ENCODE results near the gene AP1S1. TPM values are rescaled to one million over a fixed set of nuclear protein-coding genes. Genes with fewer than 3 reads are reported as not detected.
A peak's percentile ranks its signal among the peaks of the same experiment; 100 is the strongest.
"Not testable (repeated sequence)": the region's sequence is repeated elsewhere in the genome, so short reads cannot be mapped to it uniquely, and the experiment has no call there.

Gene AP1S1
- total RNA-seq, result 30.4 TPM
- long read RNA-seq, transcript AP1S1-201 (5 exons, 1,303 nt), result major isoform, 17 of 20 reads
- long read RNA-seq, partial matches to known transcripts, result 3 of 20 reads
- long read RNA-seq, other reads (novel, unspliced or antisense), result 0 of 20 reads

DNA sequence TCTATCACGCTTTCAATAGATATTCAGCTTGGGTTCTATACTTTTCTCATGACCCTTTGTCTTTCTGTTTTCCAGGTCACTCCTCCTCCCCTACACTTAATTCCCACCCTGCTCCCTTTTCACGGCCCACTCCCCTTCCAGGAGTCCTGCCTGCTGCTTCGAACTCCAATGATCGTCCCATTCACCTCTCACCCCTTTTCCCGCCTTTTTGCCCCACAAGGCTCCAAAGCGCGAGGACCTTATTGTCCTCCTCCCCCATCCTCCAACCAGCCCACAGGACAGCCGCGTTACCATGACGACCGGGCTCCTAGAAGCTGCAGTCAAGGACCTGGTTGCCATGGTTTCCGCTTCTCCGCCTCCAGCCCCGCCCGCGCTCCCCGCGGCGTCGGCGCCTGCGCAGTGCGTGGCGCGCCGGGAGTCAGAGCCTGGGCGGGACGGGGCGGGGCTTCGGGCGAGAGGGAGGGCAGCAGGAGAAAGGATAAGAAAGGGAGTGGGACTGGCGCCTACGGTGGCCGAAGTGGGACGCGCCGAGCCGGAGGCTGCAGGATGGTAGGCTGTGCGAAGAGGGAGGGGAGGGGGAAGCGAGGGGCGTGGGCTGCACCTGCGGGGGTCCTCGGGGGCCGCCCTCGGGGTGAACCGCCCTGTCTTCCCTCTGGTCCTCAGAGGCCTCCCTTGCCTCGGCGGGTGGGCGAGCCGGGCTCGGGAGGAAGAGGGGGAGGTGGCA, at the start of gene AP1S1:
Gene AP1S1, plus strand, starts transcription at position 508 of the 724 bp plus-strand sequence. Its CDS starts 39 bp downstream, at position 547.
- peak; percentile 95 for DNase-seq (ENCODE audit: low spot score)

DNA sequence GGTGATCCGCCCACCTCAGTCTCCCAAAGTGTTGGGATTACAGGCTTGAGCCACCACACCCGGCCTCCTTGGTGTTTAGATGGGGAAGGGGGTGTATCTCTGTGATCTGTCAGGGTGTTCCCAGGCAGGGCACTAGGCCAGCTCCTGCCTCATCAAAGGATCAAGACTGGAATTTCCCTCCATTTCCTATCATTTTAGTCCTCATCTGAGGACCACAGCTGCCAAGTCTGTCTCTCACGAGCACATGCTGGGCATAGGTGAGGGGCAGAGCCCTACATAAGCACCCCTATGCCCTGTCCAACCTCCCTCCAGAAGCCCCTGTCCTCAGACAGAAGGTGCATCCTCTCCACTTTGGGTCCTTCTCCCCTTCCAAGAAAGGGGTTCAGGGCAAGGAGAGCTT, 49.5 kb upstream of the AP1S1 start:
- no peak for DNase-seq (ENCODE audit: low spot score)

- not testable (repeated sequence) for DNase-seq (ENCODE audit: low spot score)
These were observed 49.0 kb upstream of the AP1S1 start for GRCh38 chr7:101105248-101105647.

DNA sequence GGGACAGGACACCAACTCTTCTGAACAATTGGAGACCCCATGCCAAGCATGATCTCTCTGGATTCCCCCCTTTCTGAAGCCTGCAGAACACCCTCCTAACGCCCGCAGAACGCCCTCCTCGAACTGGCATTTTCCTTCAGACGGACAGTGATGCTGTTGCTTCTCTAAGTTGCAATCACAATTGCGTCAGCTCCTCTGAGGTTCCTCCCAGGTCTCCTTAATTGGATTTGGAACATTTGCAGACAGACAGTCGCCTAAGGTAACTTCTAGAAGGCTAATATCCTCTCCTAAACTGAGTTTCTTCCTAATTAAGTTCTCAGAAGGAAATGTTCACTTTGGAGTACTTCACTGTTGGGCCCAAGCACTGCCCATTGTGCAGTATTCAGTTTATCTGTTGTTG, 47.9 kb upstream of the AP1S1 start:
- DNase-seq (ENCODE audit: low spot score), result no peak

DNA sequence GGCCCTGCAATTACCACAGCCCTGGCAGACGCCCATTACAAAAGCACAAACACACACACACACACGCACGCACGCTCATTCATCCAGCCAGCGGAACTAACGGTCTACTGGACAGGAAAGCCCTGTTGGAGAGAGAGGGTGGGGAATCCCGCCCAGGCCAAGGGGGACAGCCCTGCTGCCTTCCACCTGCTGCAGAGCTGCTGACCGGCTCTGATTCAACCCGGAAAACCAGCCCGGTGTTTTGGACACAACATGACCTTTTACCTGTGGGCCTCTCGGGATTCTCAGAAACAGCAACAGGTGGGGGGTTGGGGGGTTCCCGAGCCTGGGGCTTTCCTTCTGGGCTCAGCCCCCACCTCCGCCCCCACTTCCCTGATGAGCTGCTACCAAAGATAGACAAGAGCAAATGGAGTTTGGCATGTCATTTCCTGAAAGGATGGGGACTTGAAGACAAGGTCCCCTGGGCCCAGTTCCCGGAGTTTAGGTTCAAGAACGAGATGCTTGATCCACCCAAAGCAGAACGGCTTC, 45.9 kb upstream of the AP1S1 start:
- no peak for DNase-seq (ENCODE audit: low spot score)

DNA sequence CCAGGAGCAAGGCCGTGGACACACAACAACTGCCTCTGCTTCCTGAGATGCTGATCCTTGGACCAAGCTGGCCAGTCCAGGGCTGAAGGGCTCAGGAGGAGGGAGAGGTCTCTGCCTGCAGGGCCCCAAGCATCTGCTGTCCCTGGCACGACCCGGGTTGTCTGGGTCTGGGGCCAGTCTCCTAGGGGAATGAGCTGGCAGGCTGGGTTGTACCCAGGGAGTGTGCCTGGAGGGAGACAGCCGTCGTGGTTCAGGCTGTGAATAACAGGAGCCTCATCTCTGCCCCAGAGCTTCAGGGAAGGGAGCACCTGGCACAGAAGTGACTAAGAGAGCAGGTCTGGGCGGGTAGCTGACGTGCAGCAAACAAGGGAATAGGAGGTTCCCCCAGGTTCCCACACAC, 45.3 kb upstream of the AP1S1 start:
- DNase-seq (ENCODE audit: low spot score), result no peak

- no peak for DNase-seq (ENCODE audit: low spot score)
These were observed 44.9 kb upstream of the AP1S1 start for GRCh38 chr7:101109368-101109767.

DNA sequence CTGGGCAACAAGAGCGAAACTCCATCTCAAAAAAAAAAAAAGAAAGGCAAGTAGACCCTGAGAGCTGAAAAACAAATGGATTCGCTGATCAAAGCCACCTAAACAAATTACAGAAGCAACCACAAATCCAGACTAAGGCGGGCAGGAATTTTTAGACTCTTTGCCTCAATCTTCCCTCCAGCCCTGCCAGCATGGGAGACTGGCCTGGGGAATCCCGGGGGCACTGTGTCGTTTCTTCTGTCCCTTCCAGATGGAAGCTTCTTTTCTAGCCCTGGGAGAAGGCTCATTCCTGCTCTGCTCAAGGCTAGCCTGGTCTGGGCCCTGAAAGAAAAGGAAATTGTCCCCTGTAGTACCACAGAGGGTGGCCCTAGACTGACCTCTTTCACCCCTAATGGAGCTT, 43.0 kb upstream of the AP1S1 start:
- DNase-seq (ENCODE audit: low spot score), result no peak

GRCh38 chr7:101112233-101112632, 42.0 kb upstream of the AP1S1 start:
- no peak for DNase-seq (ENCODE audit: low spot score)

DNA sequence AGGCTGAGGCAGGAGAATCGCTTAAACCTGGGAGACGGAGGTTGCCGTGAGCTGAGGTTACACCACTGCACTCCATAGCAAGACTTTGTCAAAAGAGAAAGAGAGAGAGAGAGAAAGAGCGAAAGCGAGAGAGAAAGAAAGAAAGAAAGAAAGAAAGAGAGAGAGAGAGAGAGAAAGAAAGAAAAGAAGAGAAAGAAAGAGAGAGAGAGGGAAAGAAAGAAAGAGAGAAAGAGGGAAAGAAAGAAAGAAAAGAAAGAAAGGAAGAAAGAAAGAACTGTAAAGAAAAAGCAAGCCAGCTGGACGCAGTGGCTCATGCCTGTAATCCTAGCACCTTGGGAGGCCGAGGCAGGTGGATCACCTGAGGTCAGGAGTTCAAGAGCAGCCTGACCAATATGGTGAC, 41.1 kb upstream of the AP1S1 start:
- DNase-seq (ENCODE audit: low spot score), result not testable (repeated sequence)

DNA sequence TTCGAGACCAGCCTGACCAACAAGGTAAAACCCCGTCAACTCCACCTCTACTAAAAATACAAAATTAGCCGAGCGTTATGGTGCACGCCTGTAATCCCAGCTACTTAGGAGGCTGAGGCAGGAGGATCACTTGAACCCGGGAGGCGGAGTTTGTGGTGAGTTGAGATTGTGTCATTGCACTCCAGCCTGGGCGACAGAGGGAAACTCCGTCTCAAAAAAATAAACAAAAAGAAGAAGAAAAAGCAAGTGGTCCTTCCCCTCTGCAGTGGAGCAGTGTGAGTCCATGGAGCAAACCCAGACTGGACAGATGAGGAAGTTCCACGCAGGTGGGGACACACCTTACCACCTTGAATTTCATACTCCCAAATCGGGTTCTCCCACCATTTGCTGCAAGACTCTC, 40.4 kb upstream of the AP1S1 start:
- DNase-seq (ENCODE audit: low spot score), result no peak

DNA sequence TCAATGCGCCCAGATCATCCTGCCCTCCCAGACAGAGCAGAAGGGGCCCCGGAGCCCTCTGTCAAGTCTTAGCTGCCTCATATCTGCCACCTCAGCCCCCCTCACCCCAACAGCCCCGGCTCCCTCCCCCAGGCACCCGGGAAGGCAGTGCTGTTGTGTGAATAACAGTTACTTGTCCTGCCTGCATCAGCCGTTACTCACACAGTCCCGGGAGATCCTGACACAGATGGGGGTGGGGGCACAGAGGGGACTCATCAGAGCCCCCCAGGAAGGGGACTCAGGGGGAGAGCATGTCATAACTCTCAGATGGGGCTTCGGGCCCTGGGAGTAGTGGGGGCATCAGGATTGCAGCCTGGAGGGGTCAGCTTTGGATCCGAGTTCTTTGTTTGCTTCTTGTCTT, 39.8 kb upstream of the AP1S1 start:
- DNase-seq (ENCODE audit: low spot score), result no peak

DNA sequence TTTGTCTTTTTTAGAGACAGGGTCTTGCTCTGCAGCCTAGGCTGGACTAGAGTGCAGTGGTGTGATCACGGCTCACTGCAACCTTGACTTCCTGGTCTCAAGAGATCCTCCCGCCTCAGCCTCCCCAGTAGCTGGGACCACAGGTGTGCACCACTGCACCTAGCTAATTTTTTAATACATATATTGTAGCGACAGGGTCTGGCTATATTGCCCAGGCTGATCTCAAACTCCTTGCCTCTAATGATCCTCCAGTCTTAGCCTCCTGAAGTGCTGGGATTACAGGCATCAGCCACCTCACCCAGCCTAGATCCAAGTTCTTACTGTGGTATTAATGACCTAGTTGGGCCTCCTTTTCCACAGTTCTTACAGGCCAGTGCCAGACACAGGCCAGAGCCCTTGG, 39.1 kb upstream of the AP1S1 start:
- no peak for DNase-seq (ENCODE audit: low spot score)

GRCh38 chr7:101116898-101117297, 37.4 kb upstream of the AP1S1 start:
- no peak for DNase-seq (ENCODE audit: low spot score)

GRCh38 chr7:101118856-101119255, 35.4 kb upstream of the AP1S1 start:
- no peak for DNase-seq (ENCODE audit: low spot score)

DNA sequence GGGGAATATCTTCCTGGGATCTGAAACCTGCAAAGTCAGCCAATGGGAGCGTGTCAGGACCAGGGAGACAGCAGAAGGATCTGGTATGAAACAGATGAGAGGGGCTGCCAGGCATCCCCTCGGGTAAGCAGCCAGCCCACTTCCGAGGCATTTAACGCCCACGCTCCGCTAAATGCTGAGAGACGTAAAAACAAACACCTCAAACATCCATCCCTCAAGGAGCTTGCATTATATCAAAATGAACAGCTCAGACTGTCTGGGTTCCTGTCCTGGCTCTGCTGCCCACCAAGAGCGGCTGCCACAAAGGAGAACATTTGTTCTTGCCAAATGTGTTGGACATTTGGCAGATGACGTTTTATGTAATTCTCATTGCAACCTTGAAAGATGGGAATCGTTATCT, 34.4 kb upstream of the AP1S1 start:
- no peak for DNase-seq (ENCODE audit: low spot score)

DNA sequence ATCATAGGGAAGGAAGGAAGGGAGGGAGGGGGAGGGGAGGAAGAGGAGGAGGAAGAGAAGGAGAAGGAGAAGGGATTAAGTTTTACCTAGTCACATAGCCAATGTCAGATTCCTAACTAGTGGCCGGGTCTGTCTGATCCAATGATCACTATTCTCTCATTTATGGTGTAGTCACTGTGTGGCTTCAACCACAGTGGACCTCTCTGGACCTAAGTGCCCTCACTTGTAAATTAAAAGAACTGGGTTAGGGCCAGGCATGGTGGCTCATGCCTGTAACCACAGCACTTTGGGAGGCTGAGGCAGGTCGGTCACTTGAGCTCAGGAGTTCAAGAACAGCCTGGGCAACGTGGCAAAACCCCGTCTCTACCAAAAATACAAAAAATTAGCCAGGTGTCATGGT, 34.0 kb upstream of the AP1S1 start:
- no peak for DNase-seq (ENCODE audit: low spot score)

GRCh38 chr7:101121631-101121990, 32.7 kb upstream of the AP1S1 start:
- DNase-seq (ENCODE audit: low spot score), result not testable (repeated sequence)

DNA sequence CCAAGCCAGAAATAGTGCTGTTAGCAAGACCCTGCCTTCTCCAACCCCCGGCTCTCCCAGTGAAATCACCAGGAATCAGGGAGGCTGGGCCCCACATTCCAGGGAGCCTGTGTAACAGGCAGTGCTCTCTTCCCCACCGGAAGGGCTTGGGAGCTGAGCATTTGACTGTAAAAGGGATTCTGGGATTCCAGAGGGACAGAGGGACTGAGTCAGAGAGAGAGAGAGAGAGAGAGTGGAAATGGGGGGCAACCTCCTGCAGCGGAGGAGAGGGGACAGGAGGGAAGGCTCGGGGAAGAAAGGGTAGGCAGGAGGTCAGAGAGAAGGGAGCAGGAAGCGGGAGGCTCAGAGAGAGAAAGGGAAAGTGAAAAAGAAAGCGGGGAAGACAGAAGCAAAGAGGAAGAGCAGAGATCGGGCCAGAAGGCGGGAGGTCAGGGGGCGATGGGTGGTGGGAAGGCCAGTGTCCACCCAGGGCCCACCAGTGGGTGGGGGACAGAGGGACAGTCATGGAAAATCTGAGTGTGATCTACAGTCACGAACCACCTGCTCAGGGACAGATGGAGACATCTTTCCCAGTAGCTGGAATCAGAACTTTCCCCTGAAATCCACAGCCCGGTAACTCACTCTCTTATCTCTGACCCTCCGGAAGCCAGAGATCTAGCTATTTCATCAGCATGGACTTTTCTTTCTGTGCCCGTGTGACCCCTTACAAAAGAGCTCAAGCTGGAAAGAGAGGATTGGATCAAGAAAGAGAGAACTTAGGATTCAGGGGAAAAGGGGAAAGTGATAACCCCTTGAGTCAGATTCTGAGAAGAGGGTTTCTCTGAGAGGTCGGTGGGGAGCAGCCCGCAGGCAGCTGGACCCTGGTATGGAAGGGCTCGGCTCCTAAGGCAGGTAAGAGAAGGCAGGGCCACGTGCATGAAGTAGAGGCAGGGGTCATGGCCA, 32.0 kb upstream of the AP1S1 start:
- no peak for DNase-seq (ENCODE audit: low spot score)

GRCh38 chr7:101122933-101123702, 31.2 kb upstream of the AP1S1 start:
- no peak for DNase-seq (ENCODE audit: low spot score)

- no peak for DNase-seq (ENCODE audit: low spot score)
These were observed 30.6 kb upstream of the AP1S1 start for GRCh38 chr7:101123703-101124068.

All from mesenteric fat pad (tissue), 1 donor.